SIG-M5 treated with dmso at 0.1 percent for 504 hours (cell line): ENCODE data around the gene TACC2.
"Not testable (repeated sequence)": the region's sequence is repeated elsewhere in the genome, so short reads cannot be mapped to it uniquely, and the experiment has no call there.

ENCODE experiments used
- DNase-seq: peaks from one replicate; lab custom pipeline; 2025; ENCODE audit not compliant: unreplicated experiment; lab: John Stamatoyannopoulos, UW

The TACC2 gene

DNA sequence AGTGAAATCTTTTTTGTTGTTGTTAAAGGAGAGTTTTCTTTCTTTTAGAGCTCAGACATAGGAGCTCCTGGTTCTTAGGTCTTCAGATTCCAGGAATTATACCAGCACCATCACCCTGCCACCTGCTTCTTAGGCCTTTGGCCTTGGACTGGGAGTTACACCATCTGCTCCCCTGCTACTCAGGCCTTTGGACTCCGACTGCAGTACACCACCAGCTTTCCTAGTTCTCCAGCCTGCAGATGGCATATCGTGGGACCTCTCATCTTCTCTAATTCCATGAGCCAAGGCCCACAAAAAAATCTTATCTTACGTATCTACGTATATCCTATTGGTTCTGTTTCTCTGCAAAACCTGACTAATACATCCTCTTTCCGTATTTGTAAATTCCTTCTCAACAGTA is 5.1 kb upstream of the TACC2 start:
- DNase-seq = no peak

DNA sequence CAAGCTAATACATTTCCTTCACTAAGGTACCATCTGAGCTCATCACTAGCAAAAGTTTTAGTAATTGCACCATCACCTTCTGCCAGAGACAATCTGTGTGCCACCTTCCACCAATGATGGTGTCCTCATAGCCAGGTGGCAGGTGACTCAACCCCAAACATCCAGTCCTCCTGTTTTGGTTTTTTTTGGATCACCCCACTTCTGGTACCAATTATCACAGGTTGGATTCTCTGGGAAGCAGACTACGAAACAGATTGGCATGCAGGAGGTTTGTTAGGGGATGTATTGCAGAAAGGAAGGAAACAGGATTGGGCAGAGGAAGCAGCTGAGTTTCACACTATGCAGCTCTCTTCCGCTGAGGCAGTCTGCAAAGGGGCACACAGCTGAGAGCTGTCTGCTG is 4.5 kb upstream of the TACC2 start:
- no peak for DNase-seq

DNA sequence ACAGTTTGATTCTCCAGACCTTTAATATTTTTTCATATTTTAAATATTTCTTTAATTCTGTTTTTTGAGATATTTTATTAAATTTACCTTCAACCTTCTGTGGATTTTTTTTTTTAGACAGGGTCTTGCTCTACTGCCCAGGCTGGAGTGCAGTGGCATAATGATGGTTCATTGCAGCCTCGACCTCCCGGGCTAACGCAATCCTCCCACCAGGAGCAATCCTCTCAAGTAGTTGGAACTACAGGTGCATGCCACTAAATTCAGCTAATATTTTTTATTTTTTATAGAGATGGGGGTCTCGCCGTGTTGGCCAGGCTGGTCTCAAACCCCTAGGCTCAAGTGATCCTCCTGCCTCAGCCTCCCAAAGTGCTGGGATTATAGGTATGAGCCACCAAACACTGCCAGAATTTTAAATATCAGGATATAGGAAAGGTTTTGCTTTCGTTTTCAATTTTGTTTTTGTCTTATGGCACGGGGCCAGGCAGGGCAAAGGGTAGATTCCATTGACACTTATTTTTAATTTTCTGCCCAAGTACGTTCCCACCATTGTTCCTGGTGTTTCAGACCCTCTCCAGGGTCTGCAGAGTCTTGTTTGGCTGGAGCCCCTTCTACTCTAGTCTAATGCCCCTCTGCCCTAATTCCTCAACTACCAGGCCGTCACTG is 1.2 kb downstream of the TACC2 start:
- no peak for DNase-seq

DNA sequence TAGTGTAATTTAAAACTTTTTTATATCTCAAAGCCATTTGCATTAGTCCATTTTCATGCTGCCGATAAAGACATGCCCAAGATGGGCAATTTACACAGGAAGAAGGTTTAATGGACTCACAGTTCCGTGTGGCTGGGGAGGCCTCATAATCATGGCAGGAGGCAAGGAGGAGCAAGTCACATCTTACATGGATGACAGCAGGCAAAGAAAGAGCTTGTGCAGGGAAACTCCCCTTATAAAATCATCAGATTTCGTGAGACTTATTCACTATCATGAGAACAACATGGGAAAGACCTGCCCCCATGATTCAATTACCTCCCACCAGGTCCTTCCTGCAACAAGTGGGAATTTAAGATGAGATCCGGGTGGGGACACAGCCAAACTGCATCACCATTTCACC is 2.8 kb downstream of the TACC2 start:
- not testable (repeated sequence) for DNase-seq

DNA sequence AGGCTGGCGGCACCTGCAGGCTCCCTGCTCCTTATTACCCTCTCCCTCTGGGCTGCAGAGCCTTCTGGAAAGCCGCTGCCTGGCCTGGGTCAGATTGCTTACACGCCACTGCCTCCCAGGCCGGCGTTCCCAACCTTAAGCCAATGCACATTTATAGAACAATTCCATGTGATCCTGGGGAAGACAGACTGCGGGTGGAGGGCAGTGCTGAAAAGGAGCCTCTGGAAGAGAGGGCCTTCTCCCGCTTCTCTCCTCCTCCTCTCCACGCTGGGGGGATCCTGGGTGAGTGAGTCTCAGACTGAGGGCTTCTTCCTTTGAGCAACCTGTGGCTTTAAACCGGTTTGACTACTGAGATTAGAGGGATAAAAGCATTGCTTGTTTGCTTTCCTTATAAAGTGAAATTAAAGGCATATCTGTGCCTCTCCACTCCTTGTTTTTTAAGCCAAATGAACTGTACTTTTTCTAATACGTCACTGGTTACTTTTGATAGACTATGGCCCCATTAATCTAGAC is 5.5 kb downstream of the TACC2 start:
- peak; percentile 33 for DNase-seq

DNA sequence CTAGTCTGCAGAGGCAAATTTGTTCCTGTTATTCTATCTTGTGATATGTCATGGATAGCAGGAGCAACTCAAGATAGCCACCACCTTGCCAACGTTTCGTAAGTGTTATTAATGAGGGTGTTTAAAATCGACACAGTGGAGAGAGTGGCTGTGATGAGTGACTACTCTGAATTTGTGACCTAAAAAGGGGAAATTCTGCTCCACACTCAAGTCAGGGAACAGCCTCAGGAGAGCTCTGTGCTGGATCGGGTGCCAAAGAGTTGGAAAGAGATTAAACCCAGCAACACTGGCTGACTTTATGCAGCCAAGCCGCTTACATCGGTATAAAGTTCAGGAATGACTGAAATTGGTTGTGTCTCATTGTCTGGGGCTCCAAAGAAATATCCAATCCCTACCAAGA is 9.5 kb downstream of the TACC2 start:
- DNase-seq = no peak

DNA sequence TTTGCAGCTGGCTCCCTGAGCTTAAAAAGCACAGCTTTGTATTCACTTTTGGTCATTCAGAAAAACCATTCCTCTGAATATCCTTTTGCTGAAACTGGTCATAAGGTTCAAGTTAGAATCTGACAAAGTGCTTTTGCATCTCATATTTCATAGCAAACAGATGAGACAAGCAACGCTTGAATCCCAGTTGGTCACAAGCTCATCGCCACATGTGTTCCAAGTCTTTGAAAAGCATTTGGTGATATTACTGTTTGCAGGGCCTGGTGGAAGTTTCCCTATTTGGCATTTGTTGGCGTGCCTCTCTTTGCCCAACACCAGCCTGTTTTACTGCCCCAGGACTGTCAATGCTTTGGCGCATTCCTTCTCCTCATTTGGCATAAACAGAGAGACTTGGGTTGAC is 10.3 kb downstream of the TACC2 start:
- no peak for DNase-seq

DNA sequence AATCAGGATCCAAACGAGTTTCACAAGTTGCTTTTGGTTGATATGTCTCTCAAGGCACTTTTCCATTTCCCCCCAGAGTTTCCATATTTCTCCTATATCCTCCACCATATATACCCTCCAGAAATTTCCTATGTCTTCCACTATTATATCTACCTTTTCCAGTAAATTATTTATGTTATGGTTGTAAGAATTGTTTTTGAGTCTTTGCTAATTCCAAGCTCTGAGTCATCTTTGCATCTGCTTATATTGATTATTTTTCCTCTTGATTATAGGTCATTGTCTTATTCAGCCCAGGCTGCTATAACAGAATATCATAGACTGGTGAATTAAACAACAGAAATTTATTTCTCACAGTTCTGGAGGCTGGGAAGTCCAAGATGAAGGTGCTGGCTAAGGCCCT is 12.7 kb downstream of the TACC2 start:
- no peak for DNase-seq

DNA sequence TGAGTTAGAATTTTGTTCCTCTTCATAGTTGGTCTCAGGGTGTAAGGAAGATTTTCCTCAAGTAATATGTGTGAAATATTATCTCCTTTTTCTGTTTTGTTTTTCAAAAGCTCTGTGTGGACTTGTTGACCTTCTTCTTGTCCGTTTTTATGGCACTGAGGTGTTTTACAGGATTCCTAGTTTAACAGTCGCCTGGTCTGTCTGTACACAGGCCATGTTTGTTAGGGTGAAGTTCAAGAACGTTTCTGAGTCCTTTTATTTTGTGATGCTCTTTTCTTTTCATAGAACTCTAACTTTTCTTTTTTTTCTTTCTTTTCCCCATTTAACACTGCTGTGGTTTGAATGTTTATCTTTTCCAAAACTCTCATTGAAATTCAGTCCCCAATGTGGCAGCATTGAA is 18.5 kb downstream of the TACC2 start:
- no peak for DNase-seq

DNA sequence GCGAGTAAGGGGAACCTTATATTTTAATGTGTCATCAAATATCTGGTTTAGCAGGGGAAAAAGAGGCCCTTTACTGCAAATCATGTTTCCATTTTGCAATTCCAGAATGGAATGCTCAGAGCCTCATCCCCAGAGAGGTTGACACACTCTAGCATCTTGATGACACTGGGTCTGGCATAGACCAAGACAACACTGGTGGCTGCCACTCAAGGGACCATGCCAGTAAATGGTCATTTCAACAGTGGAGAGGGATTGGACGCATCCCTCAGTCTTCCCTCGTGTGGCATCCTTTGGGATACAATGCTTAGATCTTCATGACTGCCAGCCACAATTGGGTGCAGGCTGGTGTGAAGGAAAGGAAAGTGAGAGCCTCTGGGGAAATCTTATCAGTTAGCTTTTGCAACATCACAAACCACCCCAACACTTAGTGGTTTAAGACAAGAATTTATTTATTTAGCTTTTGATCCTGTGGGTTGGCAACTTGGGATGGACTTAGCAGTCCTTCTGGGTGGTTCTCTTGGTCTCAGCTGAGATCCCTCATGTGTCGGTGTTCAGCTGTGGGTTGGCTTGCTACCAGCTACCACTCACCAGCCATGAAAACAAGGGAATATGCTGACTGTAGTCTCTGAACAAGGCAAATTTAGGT is 21.6 kb downstream of the TACC2 start:
- no peak for DNase-seq

DNA sequence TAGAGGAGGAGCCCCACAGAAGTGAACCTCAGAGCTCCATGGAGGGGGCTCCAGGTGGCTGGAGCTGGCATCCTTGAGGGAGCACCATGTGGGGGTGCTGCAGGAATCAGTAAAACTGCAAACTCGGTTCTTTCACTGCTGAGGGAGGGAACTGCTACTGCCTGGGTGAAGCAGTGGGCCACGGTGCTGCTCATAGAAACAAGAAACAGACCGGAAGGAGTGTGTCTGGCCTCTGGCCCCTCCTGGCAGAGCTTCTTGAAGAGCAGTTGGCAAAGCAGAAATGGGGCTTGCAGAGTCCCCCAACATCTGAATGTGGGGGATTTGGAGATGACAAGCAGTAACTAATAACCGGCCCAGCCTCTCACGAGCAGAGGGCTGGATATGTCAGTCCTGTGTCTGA is 23.8 kb downstream of the TACC2 start:
- no peak for DNase-seq

DNA sequence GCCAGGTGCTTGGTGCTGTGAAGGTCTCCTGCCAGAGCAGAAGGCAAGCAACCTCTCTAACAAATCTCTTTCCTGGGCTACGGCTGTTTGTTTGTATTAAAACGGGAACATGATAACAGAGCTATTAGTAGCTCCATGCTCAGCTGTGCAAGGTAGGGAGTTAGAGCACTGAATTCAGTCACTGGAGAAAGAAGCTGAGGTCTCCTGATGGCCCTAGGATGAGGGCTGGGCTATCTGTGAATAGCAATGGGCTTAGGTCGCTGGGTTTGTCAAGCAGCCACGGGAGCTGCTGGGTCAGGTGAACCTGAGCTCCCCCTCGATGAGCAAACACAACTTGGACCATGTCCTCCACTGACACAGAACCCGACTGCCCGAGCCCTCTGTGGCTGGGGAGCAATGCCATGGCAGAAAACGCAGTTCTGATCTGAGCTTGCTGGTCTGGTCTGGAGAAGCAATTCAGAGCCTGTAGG is 24.4 kb downstream of the TACC2 start:
- DNase-seq = no peak

DNA sequence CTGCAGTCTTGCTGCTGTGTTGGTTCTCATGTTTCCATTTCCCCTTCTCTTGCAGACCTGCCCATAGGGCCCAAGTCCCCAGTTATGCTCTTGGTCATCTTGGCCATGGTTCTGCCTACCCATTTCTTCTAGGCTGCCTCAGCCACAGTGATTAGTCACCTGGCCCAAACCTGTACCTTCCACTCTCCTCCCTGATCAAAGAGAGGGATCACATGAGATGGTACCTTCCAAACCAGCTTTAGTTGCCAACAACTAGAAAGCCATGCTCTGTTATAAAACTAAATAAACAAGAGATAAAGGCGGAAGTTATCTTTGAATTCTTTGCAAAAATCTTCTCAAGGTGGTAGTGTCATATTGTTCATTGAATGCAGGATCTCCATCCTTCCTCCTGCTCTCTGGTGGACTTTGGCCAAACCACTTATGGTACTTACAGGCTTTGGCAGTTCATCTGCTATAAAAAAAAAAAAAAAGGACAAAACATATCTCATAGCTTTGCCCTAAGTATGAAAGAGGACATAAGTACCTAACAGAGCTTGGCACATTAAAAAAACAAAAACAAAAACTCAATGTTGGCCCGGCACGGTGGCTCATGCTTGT is 25.8 kb downstream of the TACC2 start:
- no peak for DNase-seq

DNA sequence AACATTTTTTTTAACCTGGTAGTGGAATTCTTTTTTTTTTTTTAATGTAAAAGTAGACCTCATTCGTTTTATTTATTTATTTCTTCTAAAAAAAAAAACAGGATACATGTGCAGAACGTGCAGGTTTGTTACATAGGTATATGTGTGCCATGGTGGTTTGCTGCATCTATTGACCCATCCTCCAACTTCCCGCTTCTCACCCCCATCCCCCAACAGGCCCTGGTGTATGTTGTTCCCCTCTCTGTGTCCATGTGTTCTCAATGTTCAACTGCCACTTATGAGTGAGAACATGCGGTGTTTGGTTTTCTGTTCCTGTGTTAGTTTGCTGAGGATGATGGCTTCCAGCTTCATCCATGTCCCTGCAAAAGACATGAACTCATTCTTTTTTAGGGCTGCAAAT is 29.0 kb downstream of the TACC2 start:
- not testable (repeated sequence) for DNase-seq

DNA sequence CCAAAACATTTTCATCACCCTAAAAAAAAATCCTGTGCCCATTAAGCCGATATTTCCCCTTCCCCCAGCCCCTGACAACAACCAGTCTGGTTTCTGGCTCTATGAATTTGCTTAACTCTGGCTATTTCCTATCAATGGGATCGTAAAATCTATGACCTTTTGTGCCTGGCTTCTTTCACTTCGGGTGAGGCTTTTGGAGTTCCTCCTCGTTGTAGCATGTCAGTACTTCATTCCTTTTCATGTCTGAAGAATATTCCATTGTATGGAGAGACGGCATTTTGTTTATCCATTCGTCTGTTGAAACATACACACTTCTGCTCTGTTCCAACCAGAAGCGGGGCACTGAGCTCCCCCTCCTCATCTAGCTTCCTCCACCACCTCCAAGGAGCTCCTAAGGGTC is 29.5 kb downstream of the TACC2 start:
- no peak for DNase-seq

DNA sequence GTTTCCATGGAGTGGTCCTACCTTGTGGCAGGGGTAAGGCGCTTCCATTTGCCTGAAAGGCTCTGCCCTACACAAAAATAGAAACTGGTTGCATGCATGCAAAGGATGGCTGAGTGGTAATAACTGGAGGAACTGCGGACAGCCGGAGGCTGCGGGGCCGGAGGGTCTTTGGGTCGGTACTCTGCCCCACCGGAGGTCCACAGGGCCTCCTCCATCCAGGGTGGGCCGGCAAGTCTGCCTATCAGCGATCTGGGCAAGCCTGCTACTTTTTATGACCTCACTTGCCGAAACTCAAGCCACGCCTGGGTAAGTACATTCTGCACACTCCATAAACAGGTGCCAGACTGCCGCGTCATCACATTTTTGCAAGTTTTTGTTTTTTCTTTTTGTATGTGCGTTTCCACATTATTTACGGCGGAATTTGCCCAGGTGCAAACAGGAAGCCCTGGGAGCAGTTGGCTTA is 30.0 kb downstream of the TACC2 start:
- no peak for DNase-seq

DNA sequence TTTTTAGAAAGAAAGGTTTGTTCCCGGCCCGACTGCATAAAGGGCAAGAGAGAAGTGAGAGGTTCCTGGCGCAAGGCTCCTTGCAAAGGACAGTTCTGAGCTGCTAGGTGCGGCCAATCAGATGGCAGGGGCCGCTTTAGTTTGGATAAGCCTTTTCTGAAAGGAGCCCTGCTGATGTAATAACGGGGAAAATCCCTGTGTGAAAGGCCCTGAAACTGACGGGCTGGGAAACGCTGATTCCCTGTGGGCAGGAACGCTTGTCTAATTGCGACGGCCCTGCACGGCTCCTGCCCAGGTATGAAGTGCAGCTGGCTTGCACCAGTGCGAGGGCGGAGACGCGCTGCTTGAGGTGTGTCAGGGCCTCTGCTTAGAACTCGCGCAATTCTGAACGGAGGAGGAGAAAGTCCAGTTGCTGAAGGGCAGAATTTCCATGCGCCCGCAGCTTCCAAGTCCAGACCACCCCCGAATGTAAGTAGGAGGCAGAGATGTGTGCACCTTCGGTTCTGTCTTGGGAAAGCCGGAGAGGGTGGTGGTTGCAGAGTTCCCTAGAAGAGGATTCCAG is 30.5 kb downstream of the TACC2 start:
- no peak for DNase-seq

DNA sequence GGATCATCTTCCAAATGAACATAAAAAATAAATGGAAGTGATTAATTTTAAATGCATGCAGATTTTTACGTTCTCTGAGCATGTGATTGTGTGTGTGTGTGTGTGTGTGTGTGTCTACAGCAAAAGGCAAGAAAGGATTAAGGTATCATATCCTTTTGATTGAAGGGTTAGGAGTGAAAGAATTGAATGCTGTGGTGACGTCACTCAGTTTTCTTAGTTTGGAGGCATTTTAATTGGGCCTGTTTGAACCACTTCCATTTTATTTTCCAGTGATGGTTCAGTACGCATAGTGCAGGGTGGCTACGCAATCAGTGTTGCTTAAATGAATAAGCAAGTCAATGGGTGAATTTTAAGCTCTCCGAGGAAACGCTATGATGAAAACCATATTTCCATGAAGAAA is 31.3 kb downstream of the TACC2 start:
- no peak for DNase-seq

DNA sequence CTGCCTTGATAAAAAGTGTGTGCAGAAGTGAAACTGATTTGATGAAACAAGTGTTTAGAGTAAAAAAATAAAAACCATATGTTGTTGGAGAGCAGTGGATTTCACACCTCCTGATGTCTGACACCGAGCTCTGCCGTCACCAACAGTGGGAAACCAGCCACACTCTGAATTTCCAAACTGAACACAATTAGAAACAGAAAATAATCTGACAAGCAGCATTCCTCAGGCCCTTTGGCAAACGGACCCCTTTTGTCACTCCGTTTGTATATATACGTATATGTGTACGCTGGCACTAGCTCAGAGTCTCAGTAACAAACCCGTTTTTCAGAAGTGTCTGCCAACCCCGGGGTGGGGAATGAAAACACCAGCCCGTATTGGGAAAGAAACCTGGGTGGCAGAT is 32.4 kb downstream of the TACC2 start:
- no peak for DNase-seq

DNA sequence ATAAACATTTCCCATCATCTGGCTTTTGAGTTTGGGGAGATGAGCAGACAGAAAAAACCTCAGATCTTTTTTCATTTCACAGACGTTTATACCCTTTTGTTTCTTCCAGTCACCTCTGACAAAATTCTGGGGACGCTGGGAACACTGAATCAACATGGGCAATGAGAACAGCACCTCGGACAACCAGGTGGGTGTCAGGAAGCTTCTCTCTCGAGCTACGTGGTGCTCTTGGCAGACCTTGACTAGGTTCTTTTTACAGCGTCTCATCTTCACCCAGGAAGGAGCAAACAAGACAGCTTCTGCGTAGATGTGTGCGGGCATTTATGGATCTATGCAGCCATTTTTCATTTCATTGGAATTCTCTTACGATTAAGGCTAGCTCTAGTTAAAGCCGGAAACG is 32.9 kb downstream of the TACC2 start:
- no peak for DNase-seq

DNA sequence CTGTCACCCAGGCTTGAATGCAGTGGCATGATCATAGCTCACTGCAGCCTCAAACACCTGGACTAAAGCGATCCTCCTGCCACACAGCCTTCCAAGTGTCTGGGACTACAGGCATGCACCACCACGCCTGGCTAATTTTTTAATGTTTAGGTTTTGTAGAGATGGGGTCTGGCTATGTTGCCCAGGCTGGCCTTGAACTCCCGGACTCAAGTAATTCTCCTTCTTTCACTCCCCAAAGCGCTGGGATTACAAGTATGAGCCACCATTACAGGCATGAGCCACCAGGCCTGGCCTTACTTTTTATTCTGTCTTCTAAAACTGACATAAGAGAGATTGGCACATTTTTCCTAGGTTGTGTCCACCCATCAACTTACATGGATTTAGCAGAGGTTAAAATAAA is 33.3 kb downstream of the TACC2 start:
- no peak for DNase-seq

DNA sequence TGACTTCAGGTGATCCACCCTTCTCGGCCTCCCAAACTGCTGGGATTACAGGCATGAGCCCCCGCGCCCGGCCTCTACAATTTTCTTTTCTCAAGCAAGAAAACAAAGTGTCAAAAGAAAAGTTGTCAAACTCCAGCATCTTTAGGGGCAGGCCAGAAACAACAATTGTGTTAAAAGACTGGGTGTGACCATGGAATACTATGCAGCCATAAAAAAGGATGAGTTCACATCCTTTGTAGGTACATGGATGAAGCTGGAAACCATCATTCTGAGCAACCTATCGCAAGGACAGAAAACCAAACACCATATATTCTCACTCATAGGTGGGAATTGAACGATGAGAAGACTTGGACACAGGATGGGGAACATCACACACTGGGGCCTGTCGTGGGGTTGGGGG is 34.3 kb downstream of the TACC2 start:
- DNase-seq = not testable (repeated sequence)
